Activated CD4-positive, CD25-positive, alpha-beta regulatory T cell treated with anti-CD3 and anti-CD28 coated beads, Interleukin-2, amount 50 U/mL, for 24 hours (primary cell): ENCODE results near the gene DST.
"Not testable (repeated sequence)": the region's sequence is repeated elsewhere in the genome, so short reads cannot be mapped to it uniquely, and the experiment has no call there.

Source experiments
- ATAC-seq, 2 donors: fragments of 150-1000 bp; cut with Tn5 transposase; one replicate each; pipeline ENCODE4 v1.10.0; 2021; ENCODE audit warnings: mild to moderate bottlenecking in 1 of 2, moderate library complexity in 1 of 2

Gene DST

GRCh38 chr6:56661338-56661737, 18.6 kb upstream of the DST start:
- ATAC-seq: not testable (repeated sequence)

GRCh38 chr6:56660381-56660730, 17.7 kb upstream of the DST start:
- ATAC-seq: no peak

- no peak for ATAC-seq
Measured at GRCh38 chr6:56659721-56660380, 17.2 kb upstream of the DST start.

GRCh38 chr6:56658326-56658725, 15.6 kb upstream of the DST start:
- no peak for ATAC-seq

- ATAC-seq: no peak
Measured at GRCh38 chr6:56657354-56657753, 14.7 kb upstream of the DST start.

GRCh38 chr6:56656466-56656865, 13.8 kb upstream of the DST start:
- ATAC-seq: no peak

GRCh38 chr6:56655996-56656395, 13.3 kb upstream of the DST start:
- no peak for ATAC-seq

- ATAC-seq: no peak
Measured at GRCh38 chr6:56655249-56655648, 12.6 kb upstream of the DST start.

GRCh38 chr6:56652994-56653393, 10.3 kb upstream of the DST start:
- no peak for ATAC-seq

- no peak for ATAC-seq
Measured at GRCh38 chr6:56652231-56652630, 9.5 kb upstream of the DST start.

GRCh38 chr6:56650191-56650590, 7.5 kb upstream of the DST start:
- ATAC-seq: no peak

GRCh38 chr6:56649782-56650181, 7.1 kb upstream of the DST start:
- ATAC-seq: no peak

GRCh38 chr6:56649053-56649769, 6.5 kb upstream of the DST start:
- no peak for ATAC-seq

- no peak for ATAC-seq
Measured at GRCh38 chr6:56647172-56647762, 4.6 kb upstream of the DST start.

- ATAC-seq: no peak
Measured at GRCh38 chr6:56644366-56644765, 1.7 kb upstream of the DST start.

GRCh38 chr6:56643379-56644089, 845 bp upstream of the DST start:
- no peak for ATAC-seq

- no peak for ATAC-seq
Measured at GRCh38 chr6:56640374-56640773, 2.3 kb downstream of the DST start.

GRCh38 chr6:56638760-56639159, 3.9 kb downstream of the DST start:
- no peak for ATAC-seq

- no peak for ATAC-seq
Measured at GRCh38 chr6:56637640-56638039, 5.0 kb downstream of the DST start.

- no peak for ATAC-seq
Measured at GRCh38 chr6:56628105-56628504, 14.6 kb downstream of the DST start.

- no peak for ATAC-seq
Measured at GRCh38 chr6:56625356-56625755, 17.3 kb downstream of the DST start.

- no peak for ATAC-seq
Measured at GRCh38 chr6:56624728-56625069, 18.0 kb downstream of the DST start.

GRCh38 chr6:56624046-56624727, 18.5 kb downstream of the DST start:
- no peak for ATAC-seq
